NCI-H1694 treated with DMSO at 0.1 percent for 48 hours (cell line): Measurements from ENCODE around the gene PTPN7.

Experiments used
- DNase-seq: peaks from one replicate; lab custom pipeline; 2025; lab: John Stamatoyannopoulos, UW

Gene PTPN7

DNA sequence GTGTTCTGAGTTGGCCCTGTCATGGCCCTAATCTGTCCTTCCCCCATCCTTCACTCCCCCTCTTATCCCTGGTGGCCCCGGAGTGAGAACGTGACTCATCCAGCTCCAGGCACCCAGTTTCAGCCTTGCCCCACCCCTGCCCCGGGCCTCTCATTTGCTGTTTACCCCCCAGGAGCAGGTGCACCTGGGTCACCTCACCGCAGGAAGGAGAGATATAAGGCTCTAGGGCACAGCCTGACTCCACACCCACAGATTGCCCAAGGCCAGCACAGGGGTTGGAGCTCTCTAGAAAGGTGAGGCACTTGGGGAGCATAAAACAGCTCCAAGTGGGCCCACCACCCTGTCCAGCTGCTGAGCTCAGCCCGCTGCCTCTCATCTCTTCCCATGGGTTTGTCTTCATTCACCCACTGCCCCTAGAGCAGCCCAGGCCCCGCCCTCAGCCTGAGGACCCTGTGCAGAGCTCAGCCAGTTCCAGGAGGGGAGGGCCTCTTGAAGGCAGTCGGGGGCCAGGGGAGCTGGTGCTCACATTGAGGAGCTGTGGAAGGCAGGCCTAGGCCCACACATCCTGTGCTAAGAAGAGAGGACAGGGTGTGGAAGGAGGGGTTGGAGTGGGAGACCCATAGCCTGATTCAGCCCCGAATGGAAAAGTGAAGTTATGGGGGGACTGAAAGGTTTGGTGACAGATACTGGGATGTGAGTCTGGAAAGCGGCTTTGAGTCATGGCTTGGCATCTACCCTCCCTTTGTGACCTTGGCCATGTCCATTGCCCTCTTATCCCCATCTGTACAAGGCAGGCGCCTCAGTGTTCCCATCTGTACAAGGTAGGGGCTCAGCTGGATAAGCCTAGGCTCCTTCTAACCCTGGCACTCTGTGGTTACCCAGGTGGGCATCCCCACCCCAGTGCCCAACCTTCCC lies 53.8 kb downstream of the PTPN7 start:
- DNase-seq: no peak

DNA sequence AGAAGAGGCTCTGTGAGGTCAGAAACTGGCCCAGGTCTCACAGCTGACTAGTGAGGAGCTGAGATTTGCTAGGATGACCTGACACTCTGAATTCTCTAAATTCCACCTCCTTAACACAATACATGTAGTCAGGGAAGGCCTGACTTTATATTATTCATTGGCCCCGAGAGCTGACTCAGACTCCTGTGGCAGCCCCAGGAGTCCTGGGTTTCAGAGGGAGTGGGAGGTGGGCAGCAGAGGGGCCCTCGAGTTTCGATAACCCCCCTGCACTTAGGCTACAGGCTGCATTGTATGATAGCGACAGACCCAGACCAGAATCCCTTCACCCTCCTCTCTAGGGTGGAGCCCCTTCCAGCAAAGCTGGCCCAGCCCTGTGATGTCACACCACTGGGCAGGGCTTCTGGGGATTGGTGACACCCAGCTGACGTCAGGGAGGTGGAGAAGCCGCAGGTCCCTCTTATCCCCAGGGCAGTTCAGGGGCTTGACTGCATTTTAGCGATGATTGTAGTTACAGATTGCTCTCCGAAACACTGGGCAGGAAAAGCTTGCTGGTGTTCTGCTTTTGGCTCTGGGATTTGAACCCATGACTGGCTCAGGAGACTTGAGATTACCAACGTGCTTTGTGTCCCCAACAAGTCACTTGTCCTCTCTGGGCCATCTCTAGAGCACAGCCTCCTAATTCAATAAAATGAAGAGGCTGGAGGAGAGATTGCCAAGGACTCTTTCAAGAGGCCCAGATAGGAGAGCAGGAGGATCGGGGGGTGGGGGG lies 54.6 kb downstream of the PTPN7 start:
- DNase-seq: no peak

DNA sequence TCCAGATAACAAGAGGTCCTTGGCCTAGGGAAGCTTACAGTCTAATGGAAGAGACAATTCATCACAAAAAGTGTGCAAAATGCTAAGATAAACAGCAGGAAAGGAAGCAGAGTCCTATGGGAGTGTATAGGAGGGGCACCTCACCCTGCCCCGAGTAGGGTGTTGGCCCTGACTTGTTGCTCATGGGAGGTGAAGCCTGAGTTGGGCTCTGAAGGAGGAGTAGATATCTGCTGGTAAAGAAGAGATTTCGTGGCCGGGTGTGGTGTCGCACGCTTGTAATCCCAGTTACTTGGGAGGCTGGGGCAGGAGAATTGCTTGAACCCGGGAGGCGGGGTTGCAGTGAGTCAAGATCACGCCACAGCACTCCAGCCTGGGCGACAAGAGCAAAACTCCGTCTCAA lies 56.3 kb downstream of the PTPN7 start:
- no peak for DNase-seq

DNA sequence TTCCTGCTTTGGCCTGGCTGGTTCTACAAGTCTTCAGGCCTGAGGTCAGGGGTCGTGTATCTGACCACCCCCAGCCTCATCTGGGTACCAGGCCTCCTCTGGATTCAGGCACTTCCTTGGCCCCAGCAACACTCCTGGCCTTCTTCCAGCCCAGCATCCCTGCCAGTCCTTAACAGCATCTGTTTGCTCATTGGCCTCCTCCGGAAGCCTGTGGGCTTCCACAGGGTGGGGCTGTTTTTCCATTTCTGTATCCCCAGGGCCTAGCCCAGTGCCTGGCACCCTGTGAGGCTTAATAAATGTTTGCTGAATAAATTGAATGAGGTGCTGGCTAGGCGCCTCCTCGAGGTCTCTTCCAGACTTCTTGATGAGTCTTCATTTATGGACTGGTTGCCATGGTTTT lies 59.2 kb downstream of the PTPN7 start:
- peak; percentile 66 for DNase-seq
